GM12874 (cell line): ENCODE data around the gene TBC1D30.

Experiments
- TF ChIP-seq, protein P1 (sequence below): IDR thresholded peaks from 2 replicates; pipeline ENCODE4 v1.5.1; 2011; ENCODE audit warnings: low read depth, mild to moderate bottlenecking, control low read depth, low read length, moderate library complexity; ENCODE audit not compliant: insufficient read depth

TBC1D30 gene

DNA sequence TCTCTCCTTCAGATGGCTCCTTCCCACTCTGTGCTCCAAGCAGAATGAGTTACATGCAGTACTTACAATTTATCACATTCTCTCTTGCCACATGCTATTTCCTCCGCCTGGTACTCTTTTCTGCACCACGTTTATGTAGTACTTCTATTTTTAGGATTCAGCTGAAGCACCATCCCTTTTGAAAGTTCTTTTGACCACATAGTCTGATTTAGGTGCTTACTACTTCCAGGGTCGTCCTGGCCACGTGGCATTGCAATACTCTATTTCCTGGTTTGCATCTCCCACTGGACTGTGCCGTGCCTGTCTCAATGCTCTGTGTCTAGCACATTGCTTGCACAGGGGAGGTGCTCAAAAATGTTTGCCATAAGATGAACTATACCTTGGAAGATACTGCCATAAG, 16.3 kb upstream of the TBC1D30 start:
- TF ChIP-seq, protein P1, sequence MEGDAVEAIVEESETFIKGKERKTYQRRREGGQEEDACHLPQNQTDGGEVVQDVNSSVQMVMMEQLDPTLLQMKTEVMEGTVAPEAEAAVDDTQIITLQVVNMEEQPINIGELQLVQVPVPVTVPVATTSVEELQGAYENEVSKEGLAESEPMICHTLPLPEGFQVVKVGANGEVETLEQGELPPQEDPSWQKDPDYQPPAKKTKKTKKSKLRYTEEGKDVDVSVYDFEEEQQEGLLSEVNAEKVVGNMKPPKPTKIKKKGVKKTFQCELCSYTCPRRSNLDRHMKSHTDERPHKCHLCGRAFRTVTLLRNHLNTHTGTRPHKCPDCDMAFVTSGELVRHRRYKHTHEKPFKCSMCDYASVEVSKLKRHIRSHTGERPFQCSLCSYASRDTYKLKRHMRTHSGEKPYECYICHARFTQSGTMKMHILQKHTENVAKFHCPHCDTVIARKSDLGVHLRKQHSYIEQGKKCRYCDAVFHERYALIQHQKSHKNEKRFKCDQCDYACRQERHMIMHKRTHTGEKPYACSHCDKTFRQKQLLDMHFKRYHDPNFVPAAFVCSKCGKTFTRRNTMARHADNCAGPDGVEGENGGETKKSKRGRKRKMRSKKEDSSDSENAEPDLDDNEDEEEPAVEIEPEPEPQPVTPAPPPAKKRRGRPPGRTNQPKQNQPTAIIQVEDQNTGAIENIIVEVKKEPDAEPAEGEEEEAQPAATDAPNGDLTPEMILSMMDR = no peak

DNA sequence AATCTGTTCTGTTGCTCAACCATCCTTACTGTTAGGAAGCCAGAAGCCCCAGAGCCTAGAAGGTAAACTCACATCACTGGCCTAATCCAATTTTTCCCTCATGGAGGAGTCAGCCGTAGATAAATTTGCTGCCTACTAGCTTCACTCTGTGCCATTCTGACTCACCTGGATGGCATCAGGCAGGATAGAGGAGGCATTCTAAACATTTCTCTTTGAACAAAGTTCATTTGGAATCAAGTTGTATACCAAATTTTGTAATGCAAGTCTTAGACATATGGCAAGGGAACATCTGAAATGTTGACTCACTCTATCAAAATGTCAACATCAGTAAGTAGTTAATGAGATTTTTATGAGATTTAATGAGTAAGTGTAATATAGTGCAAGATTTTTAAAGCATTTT, 13.6 kb upstream of the TBC1D30 start:
- TF ChIP-seq, protein P1 = no peak

DNA sequence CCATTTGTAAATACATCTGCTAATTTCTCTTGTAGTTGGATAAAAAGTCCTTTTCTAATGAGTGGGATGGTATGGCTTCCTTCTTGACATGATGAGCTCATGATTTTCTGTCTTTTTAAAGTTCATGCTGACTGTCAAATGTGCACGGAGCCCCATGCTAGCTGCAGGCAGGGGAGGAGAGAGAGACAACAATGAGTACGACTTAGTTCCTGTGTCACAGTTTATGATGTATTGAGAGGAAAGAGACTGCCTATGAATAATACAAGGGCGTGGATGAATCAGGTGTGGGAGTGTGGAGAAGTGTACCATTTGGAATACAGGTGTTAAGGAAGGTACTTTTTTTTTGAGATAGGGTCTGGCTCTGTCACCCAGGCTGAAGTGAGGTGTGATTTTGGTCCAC, 10.7 kb upstream of the TBC1D30 start:
- TF ChIP-seq, protein P1 = no peak

DNA sequence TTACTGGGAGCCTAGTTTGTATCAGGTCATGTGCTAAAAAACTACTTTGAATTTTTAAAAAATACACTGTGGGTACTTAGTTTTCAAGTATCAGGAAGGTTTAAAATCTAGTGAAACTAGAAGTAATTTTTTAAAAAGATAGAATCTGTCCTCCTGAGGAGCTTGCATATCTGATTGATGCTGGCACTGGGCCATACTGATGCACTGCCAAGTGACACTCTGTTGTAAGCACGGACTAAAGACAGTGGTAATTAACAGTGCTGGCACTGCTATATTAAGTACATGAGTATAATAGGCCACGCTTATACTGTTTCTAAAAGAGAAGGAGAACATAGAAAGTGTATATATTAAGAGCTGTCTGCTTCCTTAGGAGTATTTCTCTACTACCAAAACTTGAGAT, 10.0 kb upstream of the TBC1D30 start:
- TF ChIP-seq, protein P1 = no peak

DNA sequence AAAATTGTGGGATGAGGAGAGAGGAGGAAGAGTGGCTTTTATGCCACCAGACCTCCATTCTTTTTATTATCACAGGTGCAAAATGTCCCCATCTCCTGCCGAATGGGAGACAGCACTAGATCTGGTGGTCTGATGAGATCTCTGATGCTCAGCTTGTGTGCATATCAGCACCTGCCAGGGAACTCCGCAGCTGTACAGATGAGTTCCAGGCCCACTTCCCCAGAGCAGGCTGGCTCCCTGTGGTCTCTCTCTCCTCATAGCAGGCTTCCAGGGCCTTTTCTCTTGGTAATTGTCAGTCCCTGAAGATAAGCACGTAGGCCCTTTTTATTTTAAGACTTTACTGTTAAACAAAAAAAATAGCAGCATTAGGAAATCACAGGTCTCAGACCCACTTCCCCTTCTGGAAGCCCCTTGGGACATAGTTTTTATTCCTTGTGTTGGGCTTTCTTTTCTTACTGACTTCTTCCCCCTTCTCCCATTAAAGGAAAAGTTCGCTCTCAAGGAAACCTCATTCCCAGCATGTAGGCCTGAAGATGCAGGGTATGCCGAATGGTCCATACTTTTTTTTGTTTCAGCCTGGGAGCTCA, 4.5 kb upstream of the TBC1D30 start:
- TF ChIP-seq, protein P1 = no peak

DNA sequence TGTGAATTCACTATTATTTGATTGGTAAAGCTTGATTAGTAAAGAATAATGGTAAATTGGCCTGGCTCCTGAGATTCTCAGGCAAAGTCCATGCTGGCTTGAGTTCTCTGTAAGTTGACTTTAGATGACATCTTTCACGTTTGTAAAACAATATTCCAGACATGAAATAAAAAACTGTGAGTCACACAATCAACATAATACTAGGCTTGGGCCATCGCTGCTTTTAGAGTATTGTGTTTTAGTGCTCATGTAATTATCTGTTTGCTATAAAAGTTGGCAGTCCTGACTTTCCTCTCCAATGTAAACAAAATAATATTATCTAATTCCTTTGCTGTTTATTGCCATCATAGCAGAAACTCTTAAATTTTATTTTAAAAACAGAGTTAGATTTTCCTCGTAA, 3.9 kb upstream of the TBC1D30 start:
- TF ChIP-seq, protein P1 = no peak

DNA sequence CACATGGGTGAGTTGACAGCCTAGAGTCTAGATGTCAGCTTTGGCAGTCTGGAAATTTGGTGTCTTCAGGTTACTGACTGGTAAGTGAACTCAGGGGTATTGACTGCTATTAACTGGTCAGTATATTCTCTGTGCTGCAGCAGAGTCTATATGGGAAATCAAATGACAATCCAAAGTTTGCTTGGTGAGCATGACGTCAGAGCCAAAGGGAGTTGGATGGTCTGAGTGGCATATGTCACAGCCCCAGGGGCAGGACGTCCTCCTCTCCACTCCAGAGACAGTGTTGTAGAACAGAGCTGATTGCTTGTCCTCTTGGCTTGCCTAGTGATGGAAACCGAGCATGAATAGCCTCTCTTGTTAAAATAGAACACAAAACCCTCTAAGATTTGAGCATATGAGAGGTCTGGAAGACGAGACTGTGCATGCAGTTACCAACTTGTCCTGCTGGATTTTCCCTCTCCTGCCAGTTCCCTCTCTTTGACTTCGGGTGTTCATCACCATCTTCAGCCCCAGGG, 3.3 kb upstream of the TBC1D30 start:
- TF ChIP-seq, protein P1 = no peak
